Esophagus muscularis mucosa (tissue), 4 donors: ENCODE measurements around the gene SRRM3. TPM values are rescaled to one million over a fixed set of nuclear protein-coding genes. Genes with fewer than 3 reads are reported as not detected.
"Not testable (repeated sequence)": the region's sequence is repeated elsewhere in the genome, so short reads cannot be mapped to it uniquely, and the experiment has no call there.

Source experiments
- DNase-seq: peaks from one replicate; pipeline ENCODE4 v3.0.0-alpha.2; 2017; ENCODE audit errors: extremely low spot score
- H3K27ac ChIP-seq, 4 donors: fragments of 200-600 bp; sonication (generic); replicated peaks in 1 of 4; 1 replicate in 3 of 4; 2 replicates in 1 of 4; pipeline ENCODE4 v1.5.1; 2016 to 2019; ENCODE audit warnings: mild to moderate bottlenecking in 1 of 4
- H3K27me3 ChIP-seq, 4 donors: fragments of 200-600 bp; sonication (generic); one replicate each; pipeline versions ENCODE4 v1.5.1 to v1.6.0; 2016 to 2019
- H3K36me3 ChIP-seq, 4 donors: fragments of 200-600 bp; sonication (generic); one replicate each; pipeline ENCODE4 v1.5.1; 2016 to 2019
- H3K4me1 ChIP-seq, 4 donors: fragments of 200-600 bp; sonication (generic); one replicate each; pipeline ENCODE4 v1.5.1; 2016 to 2019
- H3K4me3 ChIP-seq, 4 donors: fragments of 200-600 bp; sonication (generic); 1 replicate in 2 of 4; 2 replicates in 2 of 4; pipeline ENCODE4 v1.5.1; 2016 to 2019; ENCODE audit warnings: mild to moderate bottlenecking in 4 of 4, moderate library complexity in 1 of 4
- H3K9me3 ChIP-seq, 4 donors: fragments of 200-600 bp; sonication (generic); 1 replicate in 3 of 4; 2 replicates in 1 of 4; pipeline ENCODE4 v1.5.1; 2016 to 2019
- CTCF ChIP-seq, 3 experiments: fragments of 200-600 bp in 2 of 3; fragments of 450-650 bp in 1 of 3; sonication (generic) in 2 of 3; IDR thresholded peaks; one replicate each; pipeline ENCODE4 v1.5.1; 2017 to 2019; ENCODE audit warnings: antibody characterized with exemption in 3 of 3, mild to moderate bottlenecking in 2 of 3, moderate library complexity in 1 of 3
- EP300 ChIP-seq: sonication (generic); formaldehyde crosslinking; IDR thresholded peaks from one replicate; pipeline ENCODE4 v1.6.1; 2017; ENCODE audit warnings: antibody characterized with exemption
- POLR2A ChIP-seq: fragments of 450-650 bp; IDR thresholded peaks from one replicate; pipeline ENCODE4 v1.6.1; 2017; ENCODE audit warnings: antibody characterized with exemption, moderate library complexity, mild to moderate bottlenecking, low read depth
- POLR2AphosphoS5 ChIP-seq, 2 donors: sonication (generic); formaldehyde crosslinking; IDR thresholded peaks; one replicate each; pipeline ENCODE4 v1.6.1; 2017; ENCODE audit warnings: antibody characterized with exemption in 2 of 2
- WGBS: methylation state at CpG from one replicate; pipeline ENCODE4 v1.1.5; 2018; 5-methylcytosine and 5-hydroxymethylcytosine counted together
- intact Hi-C: fragments of 100-400 bp; cut with DNase I; formaldehyde crosslinking; loops from one replicate; pipeline ENCODE4 v1.15.1; 2023
- total RNA-seq, 4 donors: library from RNA; depleted of rRNA; stranded (reverse); fragments of >200 nt; gene quantifications; one replicate each; pipeline versions ENCODE4 v1.1.0 to v1.2.1, GENCODE V29; 2016

SRRM3 gene
- total RNA-seq, 4 donors from 2014 or later: 2.1 to 4.9 (median 2.7) TPM

GRCh38 chr7:76285604-76286374 is 84.1 kb downstream of the SRRM3 start:
- no peak for DNase-seq
- intact Hi-C loops: loop anchor here (10.0 kb wide), 2 partner anchors 69 to 111 kb away; partner anchors contain the start of gene YWHAG

GRCh38 chr7:76286842-76287403 is 85.2 kb downstream of the SRRM3 start:
- intact Hi-C loops: loop anchor here (10.0 kb wide), 2 partner anchors 68 to 112 kb away; partner anchors contain the start of gene YWHAG
- no peaks in the 10 kb centered on the region for H3K36me3 ChIP-seq
- peaks cover 0 to 20% (median 12%) of the 10 kb centered on the region in 4 donors for H3K27me3 ChIP-seq
- no peaks in the 10 kb centered on the region for H3K9me3 ChIP-seq
- TF ChIP-seq POLR2A (no peak), EP300 (no peak), CTCF (IDR thresholded peaks at IDR 0.05) (no peak)
- DNase-seq: no peak
- no peak overlapping the region for H3K4me3 ChIP-seq
- peaks cover 10 to 27% (median 26%) of the 10 kb centered on the region in 4 donors for H3K4me1 ChIP-seq
- whole genome bisulfite sequencing: 95% methylated on average over 16 of the region's 16 CpGs
- H3K27ac ChIP-seq: no peak overlapping the region

More at GRCh38 chr7:76285604-76286374, 84.1 kb downstream of the SRRM3 start:
- Histone ChIP-seq H3K4me1 (peaks cover 3 to 27% (median 25%) of the 10 kb centered on the region in 4 donors), H3K27me3 (peaks cover 0 to 29% (median 12%) of the 10 kb centered on the region in 4 donors), H3K27ac (no peak overlapping the region), H3K36me3 (no peaks in the 10 kb centered on the region), H3K4me3 (no peak overlapping the region), H3K9me3 (no peaks in the 10 kb centered on the region)
- TF ChIP-seq EP300 (no peak), POLR2A (no peak), CTCF (IDR thresholded peaks at IDR 0.05) (no peak), POLR2AphosphoS5 (IDR thresholded peaks at IDR 0.05) (no peak)
- 89% methylated on average over 18 of the region's 29 CpGs for WGBS

GRCh38 chr7:76290847-76291350 is 89.2 kb downstream of the SRRM3 start:
- Histone ChIP-seq H3K4me1 (peaks cover 43 to 50% (median 50%) of the 10 kb centered on the region in 4 donors), H3K27ac (peak overlapping the region; percentile 93 to 100 (median 99))
- H3K4me3 ChIP-seq, H3K27me3 ChIP-seq, DNase-seq, H3K9me3 ChIP-seq, H3K36me3 ChIP-seq, intact Hi-C loops: not testable (repeated sequence)
- WGBS: 93% methylated on average over 6 of the region's 6 CpGs

- TF ChIP-seq POLR2A (no peak), CTCF (IDR thresholded peaks at IDR 0.05) (peak; percentile 96 to 99 (median 97)), POLR2AphosphoS5 (IDR thresholded peaks at IDR 0.05) (peak; percentile 79 to 90)
- Histone ChIP-seq H3K9me3 (no peaks in the 10 kb centered on the region), H3K27ac (peak overlapping the region; percentile 93 to 100 (median 99)), H3K4me1 (peaks cover 48 to 57% (median 57%) of the 10 kb centered on the region in 4 donors), H3K27me3 (no peaks in the 10 kb centered on the region), H3K4me3 (peak overlapping the region; percentile 43 to 57 (median 46)), H3K36me3 (no peaks in the 10 kb centered on the region)
- intact Hi-C loops: loop anchor here (1.0 kb wide), 1 partner anchor 23 kb away; no protein-coding TSS in a partner anchor
- 15% methylated on average over 28 of the region's 30 CpGs for WGBS
- DNase-seq: peak; percentile 99
Observed at GRCh38 chr7:76291351-76292212, 89.9 kb downstream of the SRRM3 start.
